Fibroblast of villous mesenchyme (primary cell): Measurements from ENCODE around the gene B4GALT7. TPM values are rescaled to one million over a fixed set of nuclear protein-coding genes. Genes with fewer than 3 reads are reported as not detected.
"Not testable (repeated sequence)": the region's sequence is repeated elsewhere in the genome, so short reads cannot be mapped to it uniquely, and the experiment has no call there.

ENCODE experiments used
- DNase-seq: peaks from one replicate; pipeline ENCODE4 v3.0.0-alpha.2; 2010; ENCODE audit warnings: low read depth
- H3K4me3 ChIP-seq: 2 replicates; pipeline ENCODE4 v1.5.1; 2011; ENCODE audit warnings: low read depth, mild to moderate bottlenecking, low read length
- CTCF ChIP-seq: IDR thresholded peaks from 2 replicates; pipeline ENCODE4 v1.5.1; 2012; ENCODE audit warnings: low read depth, mild to moderate bottlenecking, low read length; ENCODE audit not compliant: insufficient read depth
- total RNA-seq: library from RNA; depleted of rRNA; stranded (reverse); fragments of >200 nt; gene quantifications from 2 replicates; pipeline ENCODE4 v1.2.3, GENCODE V29; 2012

Gene B4GALT7
- total RNA-seq, 1 donor: 30.7 TPM

- H3K4me3 ChIP-seq: no peak overlapping the region
- TF ChIP-seq CTCF: no peak
- DNase-seq: no peak
Observed at GRCh38 chr5:177620560-177620959, 20.6 kb downstream of the B4GALT7 start.

GRCh38 chr5:177624172-177624571 lies 24.2 kb downstream of the B4GALT7 start:
- not testable (repeated sequence) for H3K4me3 ChIP-seq, DNase-seq

- not testable (repeated sequence) for DNase-seq, H3K4me3 ChIP-seq
Observed at GRCh38 chr5:177630186-177630585, 30.3 kb downstream of the B4GALT7 start.

- not testable (repeated sequence) for DNase-seq, H3K4me3 ChIP-seq
Observed at GRCh38 chr5:177634912-177635311, 35.0 kb downstream of the B4GALT7 start.

GRCh38 chr5:177645462-177645861 lies 45.5 kb downstream of the B4GALT7 start:
- DNase-seq, H3K4me3 ChIP-seq: not testable (repeated sequence)

- DNase-seq, H3K4me3 ChIP-seq: not testable (repeated sequence)
Observed at GRCh38 chr5:177651235-177651634, 51.3 kb downstream of the B4GALT7 start.

- peak; percentile 40 for DNase-seq
Observed at GRCh38 chr5:177657846-177658245, 57.9 kb downstream of the B4GALT7 start.

GRCh38 chr5:177658542-177658941 lies 58.6 kb downstream of the B4GALT7 start:
- DNase-seq: not testable (repeated sequence)

More at GRCh38 chr5:177657846-177658245, 57.9 kb downstream of the B4GALT7 start:
- H3K4me3 ChIP-seq: not testable (repeated sequence)

More at GRCh38 chr5:177658542-177658941, 58.6 kb downstream of the B4GALT7 start:
- H3K4me3 ChIP-seq: not testable (repeated sequence)

Other genes with a start within 250 kb of the B4GALT7 start
- 284 and 355 TPM in 2 replicates for gene LMAN2, start 248.5 kb upstream of the B4GALT7 start, total RNA-seq
- 3.5 TPM in 2 replicates for gene RGS14, start 242.2 kb upstream of the B4GALT7 start, total RNA-seq
- not detected in 2 replicates for gene SLC34A1, start 215.7 kb upstream of the B4GALT7 start, total RNA-seq
- not detected in 2 replicates for gene PFN3, start 199.5 kb upstream of the B4GALT7 start, total RNA-seq
- 0.43 and 0.64 TPM in 2 replicates for gene F12, start 190.6 kb upstream of the B4GALT7 start, total RNA-seq
- gene GRK6, start 173.5 kb upstream of the B4GALT7 start, total RNA-seq: 24.2 and 26.4 TPM in 2 replicates
- 4.5 and 4.7 TPM in 2 replicates for gene PRR7, start 153.3 kb upstream of the B4GALT7 start, total RNA-seq
- gene DBN1, start 126.5 kb upstream of the B4GALT7 start, total RNA-seq: 201 and 214 TPM in 2 replicates
- 283 and 383 TPM in 2 replicates for gene PDLIM7, start 102.5 kb upstream of the B4GALT7 start, total RNA-seq
- gene DOK3, start 90.3 kb upstream of the B4GALT7 start, total RNA-seq: 2.6 TPM in 2 replicates
- gene DDX41, start 83.2 kb upstream of the B4GALT7 start, total RNA-seq: 56.0 and 56.1 TPM in 2 replicates
- 26.3 and 29.6 TPM in 2 replicates for gene FAM193B, start 45.6 kb upstream of the B4GALT7 start, total RNA-seq
- gene TMED9, start 7.9 kb upstream of the B4GALT7 start, total RNA-seq: 113 and 130 TPM in 2 replicates
- gene FAM153A, start 182.8 kb downstream of the B4GALT7 start, total RNA-seq: not detected in 2 replicates